Measurements from ENCODE around the gene DNAH7.

- TF ChIP-seq CTCF (IDR thresholded peaks at IDR 0.05; ENCODE audit: extremely low read depth in 1 of 2, insufficient read depth in 1 of 2, low read depth in 1 of 2, low read length in 2 of 2) = no peak
- no peak for TF ChIP-seq POLR2A (IDR thresholded peaks at IDR 0.05; ENCODE audit: low read depth, low read length)
- TF ChIP-seq POLR2AphosphoS5 (IDR thresholded peaks at IDR 0.05; ENCODE audit: insufficient read depth, low read depth, low read length) = no peak
Observed at GRCh38 chr2:195730912-195731311, 337.7 kb downstream of the DNAH7 start.
